Kidney tubule cell (primary cell): ENCODE measurements around the gene HSD3B7.
A peak's percentile ranks its signal among the peaks of the same experiment; 100 is the strongest.

ENCODE experiments used
- DNase-seq: peaks from one replicate; pipeline ENCODE4 v3.0.0-alpha.2; 2018; ENCODE audit warnings: low spot score

The HSD3B7 gene

DNA sequence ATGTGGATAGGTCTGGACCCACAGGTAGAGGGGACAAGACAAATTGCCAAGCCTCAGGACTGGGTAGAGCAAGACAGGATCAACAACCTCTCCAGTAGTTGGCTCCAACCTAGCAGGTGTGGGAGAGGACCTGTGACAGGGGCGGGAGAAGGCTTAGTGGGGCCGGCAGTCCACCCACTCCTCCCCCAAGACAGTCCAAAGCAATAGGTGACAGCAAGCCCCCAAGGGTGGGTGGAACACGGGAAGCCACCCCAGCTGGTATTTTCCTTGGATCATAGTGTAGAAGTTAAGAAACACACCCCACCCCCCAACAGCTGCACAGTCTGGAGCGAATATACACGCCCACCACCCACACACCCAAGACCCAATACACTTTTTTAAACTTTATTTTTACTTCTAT, 44.3 kb downstream of the HSD3B7 start:
- no peak for DNase-seq

DNA sequence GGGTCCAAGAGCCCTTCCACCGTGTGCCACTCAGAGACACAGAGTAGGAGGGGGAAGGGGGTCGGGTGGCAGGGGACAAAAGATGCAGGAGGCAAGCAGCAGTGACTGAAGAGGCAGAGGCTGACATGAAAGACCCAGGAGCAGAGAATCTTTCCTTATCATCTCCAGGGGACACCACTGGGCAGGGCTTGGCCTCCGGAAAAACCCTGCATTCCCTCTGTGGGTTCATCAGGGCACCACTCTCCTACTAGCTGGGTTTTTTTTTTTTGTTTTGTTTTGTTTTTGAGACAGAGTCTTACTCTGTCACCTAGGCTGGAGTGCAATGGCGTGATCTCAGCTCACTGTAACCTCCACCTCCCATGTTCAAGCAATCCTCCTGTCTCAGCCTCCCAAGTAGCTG, 46.3 kb downstream of the HSD3B7 start:
- no peak for DNase-seq

DNA sequence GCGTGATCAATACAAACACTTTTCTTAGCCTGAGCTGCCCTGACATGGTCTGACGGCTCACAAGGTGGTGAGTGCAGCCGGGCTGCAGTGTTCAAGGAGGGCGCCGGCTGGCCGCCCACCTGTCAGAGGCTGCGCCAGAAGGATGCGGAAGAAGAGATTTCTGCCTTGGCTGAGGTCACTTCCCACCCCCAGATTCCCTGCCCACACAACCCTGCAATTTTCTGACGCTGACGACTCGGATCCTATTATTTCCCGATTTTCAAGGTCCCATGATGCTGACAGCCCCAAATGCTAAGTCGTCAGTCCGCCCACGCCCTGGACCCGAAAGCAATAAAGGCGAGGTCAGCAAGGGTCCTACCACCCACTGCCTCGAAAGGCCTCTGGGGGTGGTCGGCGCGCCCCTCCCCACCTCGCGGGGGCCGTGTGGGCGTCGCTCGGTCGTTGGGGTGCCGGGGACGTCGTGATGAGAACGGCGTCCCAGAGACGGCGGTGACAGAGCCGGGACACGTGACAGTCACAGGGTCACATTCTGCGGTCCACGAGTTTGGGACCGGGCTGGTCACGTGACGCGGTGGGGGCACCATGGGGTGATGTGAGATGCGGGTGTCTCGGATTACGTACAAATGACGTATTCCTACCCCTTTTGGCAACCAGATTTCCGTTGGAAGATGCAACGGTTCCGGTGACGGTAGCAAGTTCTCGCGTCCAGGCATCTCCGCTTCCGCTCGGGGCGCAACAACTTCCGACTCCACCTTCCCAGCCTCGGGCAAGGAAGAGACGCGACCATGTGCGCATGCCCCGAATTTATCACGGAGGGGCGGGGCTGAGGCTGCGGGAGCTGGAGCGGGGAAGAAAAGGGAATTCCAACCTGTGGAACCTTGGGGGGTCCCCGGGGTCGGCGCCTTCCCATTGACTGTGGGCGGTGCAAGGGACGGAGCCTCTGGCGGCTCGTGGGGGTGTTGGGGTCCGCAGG, 48.0 kb downstream of the HSD3B7 start, which contains the start of gene STX4:
Gene STX4 (plus strand): TSS at position 823 of the 973 bp plus-strand sequence. CDS start 248 bp downstream, outside the sequence.
- DNase-seq: peak; percentile 97

DNA sequence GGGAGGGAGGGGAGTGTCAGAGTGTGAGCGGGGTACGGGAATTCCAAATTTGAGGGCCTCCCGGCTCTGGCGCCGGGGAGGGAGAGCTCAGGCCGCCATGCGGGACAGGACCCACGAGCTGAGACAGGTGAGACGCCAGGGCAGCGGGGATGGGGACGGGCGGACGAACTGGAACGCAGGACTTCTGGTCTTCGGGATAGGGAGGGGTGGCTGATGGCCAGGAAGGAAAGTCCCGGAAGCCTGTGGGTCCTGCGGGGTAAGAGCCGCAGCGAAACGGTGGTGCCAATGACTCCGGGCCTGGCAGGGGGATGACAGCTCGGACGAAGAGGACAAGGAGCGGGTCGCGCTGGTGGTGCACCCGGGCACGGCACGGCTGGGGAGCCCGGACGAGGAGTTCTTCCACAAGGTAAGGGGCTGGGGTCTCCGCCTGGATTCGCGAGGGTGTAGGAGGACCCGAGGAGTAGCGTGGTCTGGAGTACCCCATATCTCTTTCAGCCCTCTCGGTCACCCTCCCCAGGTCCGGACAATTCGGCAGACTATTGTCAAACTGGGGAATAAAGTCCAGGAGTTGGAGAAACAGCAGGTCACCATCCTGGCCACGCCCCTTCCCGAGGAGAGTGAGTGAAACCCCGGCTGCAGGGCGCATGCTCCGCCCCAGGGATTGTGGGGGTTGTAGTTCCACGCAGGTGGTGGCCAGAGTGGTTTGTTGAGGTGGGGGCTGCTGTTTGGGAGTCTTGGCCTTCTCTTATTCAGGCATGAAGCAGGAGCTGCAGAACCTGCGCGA, 48.9 kb downstream of the HSD3B7 start:
- DNase-seq: peak; percentile 78

DNA sequence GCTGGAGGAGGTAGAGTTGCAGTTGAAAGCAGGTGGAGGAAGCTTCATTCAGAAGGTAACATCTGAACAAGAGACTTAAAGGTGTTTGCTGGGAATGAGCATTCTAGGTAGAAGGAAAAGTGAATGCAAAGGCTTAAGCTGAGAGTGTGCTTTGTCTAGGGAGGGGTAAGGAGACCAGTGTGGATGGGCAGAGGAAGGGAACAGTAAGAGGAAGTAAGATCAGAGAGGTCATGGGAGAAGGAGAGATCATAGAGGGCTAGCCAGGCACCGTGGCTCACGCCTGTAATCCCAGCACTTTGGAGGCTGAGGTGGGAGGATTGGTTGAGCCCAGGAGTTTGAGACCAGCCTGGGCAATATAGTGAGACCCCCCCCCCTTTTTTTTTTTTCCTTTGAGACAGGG, 51.7 kb downstream of the HSD3B7 start:
- DNase-seq: no peak
